Mononuclear cell (primary cell): ENCODE data around the gene CRYL1. TPM values are rescaled to one million over a fixed set of nuclear protein-coding genes. Genes with fewer than 3 reads are reported as not detected.

Source experiments
- H3K27me3 ChIP-seq: 2 replicates; pipeline ENCODE4 v1.6.0; 2011; ENCODE audit warnings: low read length, control low read depth; ENCODE audit not compliant: insufficient read depth
- H3K4me1 ChIP-seq: 2 replicates; pipeline ENCODE4 v1.5.1; 2011; ENCODE audit warnings: mild to moderate bottlenecking, low read length, control low read depth; ENCODE audit not compliant: insufficient read depth
- H3K4me3 ChIP-seq: 2 replicates; pipeline ENCODE4 v1.5.1; 2011; ENCODE audit warnings: mild to moderate bottlenecking, low read length, moderate library complexity
- H3K9me3 ChIP-seq: 2 replicates; pipeline ENCODE4 v1.5.1; 2011; ENCODE audit warnings: low read depth, mild to moderate bottlenecking, control low read depth, low read length
- total RNA-seq: library from RNA; depleted of rRNA; stranded (reverse); fragments of >200 nt; gene quantifications from one replicate; pipeline ENCODE4 v1.2.3, GENCODE V29; 2012

CRYL1 gene
- total RNA-seq, 1 donor: 18.2 TPM

- no peaks in the 10 kb centered on the region for H3K27me3 ChIP-seq
- no peak overlapping the region for H3K4me3 ChIP-seq
- H3K4me1 ChIP-seq: peaks cover 3% of the 10 kb centered on the region
- H3K9me3 ChIP-seq: no peaks in the 10 kb centered on the region
Measured at GRCh38 chr13:20512042-20512683, 13.5 kb downstream of the CRYL1 start.

DNA sequence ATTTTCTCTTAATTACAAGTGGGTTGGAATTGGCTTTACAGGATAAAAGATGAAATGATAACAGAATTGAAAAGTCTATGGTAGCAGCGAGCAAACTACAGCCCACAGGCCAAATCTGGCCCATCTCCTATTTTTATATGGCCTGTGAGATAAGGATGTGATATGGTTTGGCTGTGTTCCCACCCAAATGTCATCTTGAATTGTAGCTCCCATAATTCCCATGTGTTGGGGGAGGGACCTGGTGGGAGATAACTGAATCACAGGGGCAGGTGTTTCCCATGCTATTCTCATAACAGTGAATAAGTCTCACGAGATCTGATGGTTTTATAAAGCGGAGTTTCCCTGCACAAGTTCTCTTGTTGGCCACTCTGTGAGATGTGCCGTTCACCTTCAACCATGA, 19.0 kb downstream of the CRYL1 start:
- no peaks in the 10 kb centered on the region for H3K9me3 ChIP-seq

DNA sequence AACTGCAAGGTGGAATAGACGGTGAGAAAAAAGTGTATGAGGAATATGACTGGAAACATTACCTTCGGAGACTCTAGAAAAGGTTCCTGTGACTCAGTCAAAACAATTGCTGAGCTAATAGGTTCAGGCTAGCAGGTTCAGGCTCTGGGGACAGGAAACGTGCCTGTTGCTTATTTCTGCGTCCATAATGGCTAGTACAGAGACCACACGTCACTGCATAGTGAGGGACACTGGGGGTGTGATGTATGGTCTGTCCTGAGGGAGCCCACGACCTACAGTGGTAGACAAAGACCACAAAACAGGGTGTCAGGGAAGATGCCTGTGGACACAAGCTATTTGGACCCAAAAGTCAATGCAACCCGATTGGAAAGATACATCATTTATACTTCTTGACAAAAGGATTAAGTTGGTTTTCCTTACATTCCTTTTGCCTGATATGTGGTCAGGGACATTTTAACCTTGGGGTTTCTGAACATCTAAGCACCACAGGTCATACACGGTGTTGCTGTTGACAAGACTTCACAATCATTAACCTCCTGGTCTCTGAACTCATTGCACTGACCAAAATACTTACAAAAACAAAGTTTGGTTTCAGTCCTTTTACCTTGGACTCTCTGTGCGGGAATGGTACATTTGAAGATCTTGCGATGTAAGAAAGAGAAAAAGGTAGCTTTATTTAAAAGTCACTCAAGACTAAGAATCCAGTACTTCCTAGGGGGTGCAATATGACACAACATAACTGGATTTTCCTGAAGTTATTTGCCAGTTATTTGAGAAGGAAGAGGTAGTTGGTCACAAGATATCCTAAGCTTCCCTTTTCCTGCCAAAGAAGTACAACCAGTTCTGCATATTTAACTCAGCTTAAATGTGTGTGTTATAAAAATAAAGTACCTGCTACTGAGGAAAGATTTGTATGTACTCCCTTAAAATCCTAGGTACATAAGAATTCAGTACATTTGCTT, 20.0 kb downstream of the CRYL1 start:
- H3K27me3 ChIP-seq: no peaks in the 10 kb centered on the region
- H3K4me3 ChIP-seq: no peak overlapping the region
- peaks cover 10% of the 10 kb centered on the region for H3K4me1 ChIP-seq
- H3K9me3 ChIP-seq: no peaks in the 10 kb centered on the region

More for the DNA sequence above, 19.0 kb downstream of the CRYL1 start:
- H3K27me3 ChIP-seq: no peaks in the 10 kb centered on the region
- H3K4me1 ChIP-seq: peaks cover 1% of the 10 kb centered on the region
- no peak overlapping the region for H3K4me3 ChIP-seq

GRCh38 chr13:20503088-20504083, 22.3 kb downstream of the CRYL1 start:
- no peaks in the 10 kb centered on the region for H3K27me3 ChIP-seq
- H3K4me1 ChIP-seq: peaks cover 10% of the 10 kb centered on the region
- H3K9me3 ChIP-seq: no peaks in the 10 kb centered on the region
- H3K4me3 ChIP-seq: no peak overlapping the region

GRCh38 chr13:20501592-20501991, 24.1 kb downstream of the CRYL1 start:
- Histone ChIP-seq H3K9me3 (no peaks in the 10 kb centered on the region), H3K4me1 (peaks cover 10% of the 10 kb centered on the region)

DNA sequence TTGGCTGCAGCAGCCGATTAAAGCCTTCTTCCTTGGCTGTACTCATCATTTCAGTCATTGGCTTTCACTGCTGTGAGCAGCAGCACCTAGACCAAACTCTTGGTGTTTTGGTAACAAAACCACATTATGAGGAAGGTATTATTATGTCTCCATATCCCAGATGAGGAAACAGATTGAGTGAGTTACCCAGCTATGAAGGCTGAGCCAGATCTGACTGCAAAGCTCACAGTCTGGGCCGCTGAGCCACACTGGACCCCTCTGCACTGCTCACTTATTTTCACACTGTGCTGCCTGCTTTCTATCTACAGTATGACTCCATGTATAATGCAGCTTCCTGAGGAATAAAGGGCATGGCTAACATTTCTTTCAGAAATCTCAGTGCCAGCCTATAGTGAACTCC, 24.5 kb downstream of the CRYL1 start:
- no peaks in the 10 kb centered on the region for H3K27me3 ChIP-seq
- no peak overlapping the region for H3K4me3 ChIP-seq
- peaks cover 10% of the 10 kb centered on the region for H3K4me1 ChIP-seq
- no peaks in the 10 kb centered on the region for H3K9me3 ChIP-seq

More at GRCh38 chr13:20501592-20501991, 24.1 kb downstream of the CRYL1 start:
- Histone ChIP-seq H3K4me3 (no peak overlapping the region), H3K27me3 (no peaks in the 10 kb centered on the region)

- Histone ChIP-seq H3K27me3 (no peaks in the 10 kb centered on the region), H3K4me1 (peaks cover 18% of the 10 kb centered on the region), H3K9me3 (no peaks in the 10 kb centered on the region), H3K4me3 (no peak overlapping the region)
Measured at GRCh38 chr13:20499986-20500385, 25.7 kb downstream of the CRYL1 start.

DNA sequence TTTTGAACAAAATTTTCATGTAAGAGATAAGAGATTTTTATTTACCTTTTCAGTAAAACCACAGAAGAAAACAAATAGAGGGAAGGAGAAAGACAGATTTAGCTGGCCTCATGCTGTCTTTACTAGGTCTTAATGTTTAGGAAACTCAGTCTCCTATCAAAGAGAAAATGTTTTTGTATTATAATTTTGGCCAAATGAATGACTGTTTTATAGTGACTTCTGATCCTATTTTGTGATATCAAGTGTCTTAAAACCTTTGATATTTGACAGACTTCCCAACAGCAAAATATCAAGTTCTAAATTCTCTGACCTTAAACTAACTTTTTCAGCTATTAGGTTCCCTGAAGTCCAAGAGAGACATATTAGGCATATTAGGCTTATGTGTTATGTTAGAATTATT, 27.0 kb downstream of the CRYL1 start:
- peaks cover 18% of the 10 kb centered on the region for H3K4me1 ChIP-seq
- no peaks in the 10 kb centered on the region for H3K9me3 ChIP-seq
- H3K27me3 ChIP-seq: no peaks in the 10 kb centered on the region
- H3K4me3 ChIP-seq: no peak overlapping the region

GRCh38 chr13:20498129-20498528, 27.5 kb downstream of the CRYL1 start:
- no peaks in the 10 kb centered on the region for H3K27me3 ChIP-seq
- no peaks in the 10 kb centered on the region for H3K9me3 ChIP-seq
- H3K4me3 ChIP-seq: no peak overlapping the region
- H3K4me1 ChIP-seq: peaks cover 18% of the 10 kb centered on the region

DNA sequence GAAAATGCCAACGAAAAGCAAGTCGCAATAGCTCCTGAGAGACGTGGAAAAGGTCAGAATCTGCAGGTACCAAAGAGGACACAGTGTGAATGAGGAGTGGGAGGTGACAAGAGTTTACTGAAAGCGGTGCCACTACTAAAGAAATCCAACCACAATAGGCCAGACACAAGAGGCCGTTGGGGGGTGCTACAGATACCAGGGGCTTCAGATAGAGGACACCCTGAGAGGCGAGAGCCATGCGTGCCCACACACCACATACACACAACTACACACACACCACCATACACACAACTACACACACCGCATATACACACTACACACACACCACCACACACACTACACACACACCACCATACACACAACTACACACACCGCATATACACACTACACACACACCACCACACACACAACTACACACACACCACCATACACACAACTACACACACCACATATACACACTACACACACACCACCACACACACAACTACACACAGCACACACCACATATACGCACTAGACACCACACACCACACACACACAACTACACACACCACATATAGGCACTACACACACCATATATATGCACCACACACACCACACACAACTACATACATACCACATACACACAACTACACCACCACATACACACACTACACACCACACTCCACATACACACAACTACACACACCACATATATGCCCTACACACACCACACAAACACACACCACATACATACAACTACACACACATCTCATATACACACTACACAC, 28.5 kb downstream of the CRYL1 start:
- Histone ChIP-seq H3K9me3 (no peaks in the 10 kb centered on the region), H3K4me3 (no peak overlapping the region), H3K27me3 (no peaks in the 10 kb centered on the region), H3K4me1 (peaks cover 18% of the 10 kb centered on the region)

DNA sequence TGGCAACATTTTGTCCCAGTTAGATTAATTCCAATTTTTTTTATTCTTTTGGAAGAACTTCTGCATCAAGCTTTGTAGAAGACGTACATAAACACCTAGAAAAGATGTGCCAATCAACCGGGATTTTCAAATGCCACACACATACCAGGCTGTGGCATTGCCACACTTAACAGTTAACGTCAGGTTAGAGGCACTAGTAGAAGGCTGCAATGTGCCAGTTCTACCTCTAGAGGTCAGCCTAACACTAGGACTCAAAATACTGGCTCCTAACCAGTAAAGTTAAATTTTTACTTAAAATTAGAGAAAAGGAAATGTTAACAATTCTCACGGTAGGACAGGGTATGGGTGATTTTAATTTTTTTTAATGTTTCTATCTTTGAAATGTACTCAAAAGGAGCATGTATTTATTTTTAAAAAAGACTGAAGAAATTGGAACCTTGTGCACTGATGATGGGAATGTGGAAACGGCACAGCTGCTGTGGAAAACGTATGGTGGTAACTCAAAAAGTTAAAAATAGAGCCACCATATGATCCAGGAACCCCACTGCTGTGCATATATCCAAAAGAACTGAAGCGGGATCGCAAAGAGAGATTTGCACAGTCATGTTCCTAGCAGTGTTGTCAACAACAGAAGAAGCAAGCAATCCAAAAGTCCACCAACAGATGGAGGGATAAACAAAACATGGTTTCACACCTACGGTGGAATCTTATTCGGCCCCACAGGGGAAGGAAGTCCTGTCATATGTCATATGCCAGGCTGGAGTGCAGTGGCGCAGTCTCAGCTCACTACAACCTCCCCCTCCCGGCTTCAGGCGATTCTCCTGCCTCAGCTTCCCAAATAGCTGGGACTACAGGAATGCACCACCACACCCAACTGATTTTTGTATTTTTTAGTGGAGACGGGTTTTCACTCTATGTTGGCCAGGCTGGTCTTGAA, 30.3 kb downstream of the CRYL1 start:
- H3K4me1 ChIP-seq: peaks cover 8% of the 10 kb centered on the region
- no peaks in the 10 kb centered on the region for H3K9me3 ChIP-seq
- no peak overlapping the region for H3K4me3 ChIP-seq
- no peaks in the 10 kb centered on the region for H3K27me3 ChIP-seq

DNA sequence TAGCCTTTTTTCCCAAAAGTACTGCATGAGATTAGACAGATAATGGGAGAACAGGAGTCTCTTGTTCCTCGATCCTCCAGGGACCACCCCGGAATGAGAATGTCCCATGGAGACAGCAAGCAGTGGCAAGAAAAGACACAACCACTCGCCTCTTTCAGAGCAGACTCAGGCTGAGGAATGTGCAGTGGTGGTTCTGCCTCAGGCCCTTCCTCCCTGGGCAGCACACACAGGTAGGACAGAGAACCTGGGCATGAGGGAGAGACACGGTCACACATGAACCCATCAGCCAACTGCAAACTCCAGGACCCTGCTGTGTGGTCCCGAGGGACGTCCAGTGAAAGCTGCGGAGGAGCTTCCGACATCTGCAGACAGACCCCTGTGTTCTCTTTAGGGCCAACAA, 31.0 kb downstream of the CRYL1 start:
- Histone ChIP-seq H3K9me3 (no peaks in the 10 kb centered on the region), H3K27me3 (no peaks in the 10 kb centered on the region), H3K4me1 (peaks cover 8% of the 10 kb centered on the region), H3K4me3 (no peak overlapping the region)

GRCh38 chr13:20492641-20493040, 33.0 kb downstream of the CRYL1 start:
- Histone ChIP-seq H3K4me3 (no peak overlapping the region), H3K4me1 (peaks cover 8% of the 10 kb centered on the region), H3K27me3 (no peaks in the 10 kb centered on the region), H3K9me3 (no peaks in the 10 kb centered on the region)
